CD14-positive monocyte (primary cell): Measurements from ENCODE around the gene WDR26. TPM values are rescaled to one million over a fixed set of nuclear protein-coding genes. Genes with fewer than 3 reads are reported as not detected.
"Not testable (repeated sequence)": the region's sequence is repeated elsewhere in the genome, so short reads cannot be mapped to it uniquely, and the experiment has no call there.

ENCODE experiments used
- DNase-seq, 3 donors: peaks; one replicate each; pipeline ENCODE4 v3.0.0-alpha.2; 2011 to 2022
- H2AFZ ChIP-seq: 2 replicates; pipeline ENCODE4 v1.6.0; 2012; ENCODE audit warnings: mild to moderate bottlenecking, low read depth, low read length, inconsistent platforms; ENCODE audit not compliant: insufficient read depth, poor library complexity, severe bottlenecking
- H3K27ac ChIP-seq, 2 donors: 1 replicate in 1 of 2; 2 replicates in 1 of 2; pipeline ENCODE4 v1.5.1; 2012 to 2013; ENCODE audit warnings: low read length in 2 of 2, control low read depth in 1 of 2, inconsistent platforms in 1 of 2, low read depth in 1 of 2, mild to moderate bottlenecking in 1 of 2
- H3K27me3 ChIP-seq, 2 donors: one replicate each; pipeline versions ENCODE4 v1.6.0 to v1.6.1; 2011 to 2013; ENCODE audit warnings: low read length in 2 of 2; ENCODE audit not compliant: control insufficient read depth in 2 of 2, insufficient read depth in 2 of 2
- H3K36me3 ChIP-seq, 2 donors: replicated peaks in 1 of 2; 1 replicate in 1 of 2; 2 replicates in 1 of 2; pipeline versions ENCODE4 v1.5.1 to v1.6.1; 2012 to 2013; ENCODE audit warnings: low read length in 2 of 2, control low read depth in 1 of 2, inconsistent platforms in 1 of 2, mild to moderate bottlenecking in 1 of 2; ENCODE audit not compliant: insufficient read depth in 2 of 2, control insufficient read depth in 1 of 2
- H3K4me1 ChIP-seq, 2 donors: 1 replicate in 1 of 2; 2 replicates in 1 of 2; pipeline versions ENCODE4 v1.5.1 to v1.6.1; 2012 to 2013; ENCODE audit warnings: low read length in 2 of 2, control low read depth in 1 of 2, inconsistent platforms in 1 of 2, mild to moderate bottlenecking in 1 of 2, moderate library complexity in 1 of 2; ENCODE audit not compliant: insufficient read depth in 2 of 2, control insufficient read depth in 1 of 2
- H3K4me2 ChIP-seq: replicated peaks from 2 replicates; pipeline ENCODE3; 2012; ENCODE audit warnings: low read length, moderate library complexity, mild to moderate bottlenecking; ENCODE audit not compliant: poor library complexity, severe bottlenecking; ENCODE audit errors: extremely low read depth
- H3K4me3 ChIP-seq, 3 experiments: fragments of 200-600 bp in 1 of 3; sonication (generic) in 1 of 3; replicated peaks in 1 of 3; 1 replicate in 2 of 3; 2 replicates in 1 of 3; pipeline ENCODE4 v1.5.1; 2011 to 2013; ENCODE audit warnings: low read length in 3 of 3, mild to moderate bottlenecking in 3 of 3, control low read depth in 2 of 3, low read depth in 2 of 3, inconsistent platforms in 1 of 3, moderate library complexity in 1 of 3
- H3K79me2 ChIP-seq: 2 replicates; pipeline ENCODE4 v1.6.0; 2012; ENCODE audit warnings: mild to moderate bottlenecking, control low read depth, inconsistent platforms, low read length, moderate library complexity; ENCODE audit not compliant: insufficient read depth
- H3K9ac ChIP-seq: 2 replicates; pipeline ENCODE4 v1.6.0; 2017; ENCODE audit warnings: low read length, mild to moderate bottlenecking; ENCODE audit not compliant: insufficient read depth, poor library complexity, severe bottlenecking
- H3K9me3 ChIP-seq, 2 donors: replicated peaks in 1 of 2; 1 replicate in 1 of 2; 2 replicates in 1 of 2; pipeline versions ENCODE4 v1.5.1 to v1.6.1; 2012 to 2013; ENCODE audit warnings: low read length in 2 of 2, control low read depth in 1 of 2; ENCODE audit not compliant: control insufficient read depth in 1 of 2, insufficient read depth in 1 of 2
- H4K20me1 ChIP-seq: 2 replicates; pipeline ENCODE4 v1.6.0; 2012; ENCODE audit warnings: mild to moderate bottlenecking, low read length, control low read depth, moderate library complexity; ENCODE audit not compliant: insufficient read depth
- H3K27ac Mint-ChIP-seq, 7 donors: one replicate each; pipeline ENCODE4 v1.8.0; 2020; ENCODE audit warnings: mild to moderate bottlenecking in 7 of 7, mixed read lengths in 7 of 7, moderate library complexity in 6 of 7, inconsistent platforms in 2 of 7
- H3K27me3 Mint-ChIP-seq, 3 donors: one replicate each; pipeline ENCODE4 v1.8.0; 2021 to 2022; ENCODE audit warnings: low read depth in 3 of 3, mild to moderate bottlenecking in 3 of 3, mixed read lengths in 3 of 3, moderate library complexity in 3 of 3, inconsistent platforms in 1 of 3
- H3K36me3 Mint-ChIP-seq, 2 donors: one replicate each; pipeline ENCODE4 v1.8.0; 2020; ENCODE audit warnings: mixed read lengths in 2 of 2, inconsistent platforms in 1 of 2, mild to moderate bottlenecking in 1 of 2
- H3K4me1 Mint-ChIP-seq: one replicate; pipeline ENCODE4 v1.8.0; 2020; ENCODE audit warnings: mild to moderate bottlenecking, mixed read lengths
- H3K4me3 Mint-ChIP-seq, 2 donors: one replicate each; pipeline ENCODE4 v1.8.0; 2020; ENCODE audit warnings: mild to moderate bottlenecking in 2 of 2, mixed read lengths in 2 of 2, moderate library complexity in 1 of 2
- H3K9me3 Mint-ChIP-seq, 7 donors: one replicate each; pipeline ENCODE4 v1.8.0; 2020 to 2022; ENCODE audit warnings: mixed read lengths in 7 of 7, mild to moderate bottlenecking in 6 of 7, moderate library complexity in 6 of 7, inconsistent platforms in 2 of 7
- CTCF ChIP-seq: fragments of 200-600 bp; IDR thresholded peaks from one replicate; pipeline ENCODE4 v1.8.0; 2022; ENCODE audit warnings: antibody characterized with exemption, mild to moderate bottlenecking
- WGBS: methylation state at CpG from one replicate; pipeline ENCODE4 v1.1.5; 2013; ENCODE audit warnings: missing lambda C conversion rate; ENCODE audit not compliant: insufficient coverage; 5-methylcytosine and 5-hydroxymethylcytosine counted together
- intact Hi-C, 2 donors: fragments of 100-400 bp; cut with micrococcal nuclease; formaldehyde crosslinking; loops; one replicate each; pipeline versions ENCODE4 v1.15.0 to v1.15.1; 2023
- polyA plus RNA-seq, 3 donors: library from polyadenylated mRNA; depleted of rRNA in 1 of 3; unstranded in 2 of 3; stranded (reverse) in 1 of 3; fragments of 300-500 nt in 2 of 3; fragments of >200 nt in 1 of 3; fragmentation: Illumina TruSeq in 2 of 3; gene quantifications; 1 replicate in 2 of 3; 2 replicates in 1 of 3; pipeline ENCODE4 v1.2.3, GENCODE V29; 2012 to 2021

The WDR26 gene
- polyA plus RNA-seq, 3 donors: 2.7 to 59.4 (median 4.0) TPM

- Mint-ChIP-seq H3K27me3 (no peaks in the 10 kb centered on the region), H3K9me3 (peaks cover 0 to 4% (median 1%) of the 10 kb centered on the region in 7 donors), H3K4me1 (peaks cover 43% of the 10 kb centered on the region), H3K27ac (peak overlapping the region; percentile 86 to 96 (median 91)), H3K4me3 (peak overlapping the region; percentile 61 to 87), H3K36me3 (peaks cover 31 to 42% of the 10 kb centered on the region in 2 donors)
- H3K27ac ChIP-seq: peak overlapping the region in 1 of 2 donors; percentile 82
- no peak overlapping the region for H3K9ac ChIP-seq
- peak; percentile 62 to 73 (median 73) for DNase-seq
- no peaks in the 10 kb centered on the region for H3K27me3 ChIP-seq
- peaks cover 14 to 38% of the 10 kb centered on the region in 2 donors for H3K36me3 ChIP-seq
- peaks cover 97% of the 10 kb centered on the region for H3K79me2 ChIP-seq
- H3K4me3 ChIP-seq: peak overlapping the region in 2 of 3 experiments; percentile 32 to 90
- no CpG with 5 or more reads among the region's 2 CpGs for WGBS
- peak overlapping the region; percentile 87 for H3K4me2 ChIP-seq
- peaks cover 34 to 53% of the 10 kb centered on the region in 2 donors for H3K4me1 ChIP-seq
- H2AFZ ChIP-seq: no peak overlapping the region
- no peak for TF ChIP-seq CTCF
- intact Hi-C loops: no loop called here
- peaks cover 0 to 3% of the 10 kb centered on the region in 2 donors for H3K9me3 ChIP-seq
- H4K20me1 ChIP-seq: peaks cover 82% of the 10 kb centered on the region
These were observed 4.0 kb downstream of the WDR26 start for GRCh38 chr1:224430511-224431113.

- intact Hi-C loops: no loop called here
- Mint-ChIP-seq H3K27ac (peak overlapping the region in 6 of 7 donors; percentile 8 to 86 (median 54)), H3K4me3 (no peak overlapping the region), H3K9me3 (peaks cover 0 to 4% (median 1%) of the 10 kb centered on the region in 7 donors), H3K36me3 (peaks cover 40 to 51% of the 10 kb centered on the region in 2 donors), H3K27me3 (no peaks in the 10 kb centered on the region), H3K4me1 (peaks cover 36% of the 10 kb centered on the region)
- 80% methylated on average over 1 of the region's 3 CpGs for WGBS
- peaks cover 22 to 46% of the 10 kb centered on the region in 2 donors for H3K36me3 ChIP-seq
- H3K27ac ChIP-seq: peak overlapping the region in 1 of 2 donors; percentile 82
- H3K27me3 ChIP-seq: no peaks in the 10 kb centered on the region
- H3K79me2 ChIP-seq: peaks cover 97% of the 10 kb centered on the region
- peaks cover 26 to 45% of the 10 kb centered on the region in 2 donors for H3K4me1 ChIP-seq
- DNase-seq: no peak
- H3K4me3 ChIP-seq: peak overlapping the region in 1 of 3 experiments; percentile 90
- H2AFZ ChIP-seq: no peak overlapping the region
- peaks cover 91% of the 10 kb centered on the region for H4K20me1 ChIP-seq
- H3K9ac ChIP-seq: no peak overlapping the region
- peaks cover 0 to 3% of the 10 kb centered on the region in 2 donors for H3K9me3 ChIP-seq
- no peak for TF ChIP-seq CTCF
- peak overlapping the region; percentile 87 for H3K4me2 ChIP-seq
These were observed 4.8 kb downstream of the WDR26 start for GRCh38 chr1:224429616-224430326.

DNA sequence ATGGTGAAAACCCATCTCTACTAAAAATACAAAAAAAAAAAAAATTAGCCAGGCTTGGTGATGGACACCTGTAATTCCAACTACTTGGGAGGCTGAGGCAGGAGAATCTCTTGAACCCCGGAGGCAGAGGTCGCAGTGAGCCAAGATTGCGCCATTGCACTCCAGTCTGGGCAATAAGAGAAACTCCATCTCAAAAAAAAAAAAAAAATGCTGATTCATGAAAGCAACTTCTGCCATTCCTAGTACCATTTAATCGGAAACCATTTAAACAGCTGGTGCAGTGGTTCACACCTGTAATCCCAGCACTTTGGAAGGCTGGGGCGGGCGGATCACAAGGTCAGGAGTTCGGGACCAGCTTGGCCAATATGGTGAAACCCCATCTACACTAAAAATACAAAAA lies 5.9 kb downstream of the WDR26 start:
- H3K4me3 Mint-ChIP-seq, H3K27ac ChIP-seq: not testable (repeated sequence)
- H3K4me1 ChIP-seq: peaks cover 26 to 44% of the 10 kb centered on the region in 2 donors

More for the DNA sequence above, 5.9 kb downstream of the WDR26 start:
- H3K27me3 Mint-ChIP-seq, H3K9me3 Mint-ChIP-seq, H2AFZ ChIP-seq, H3K4me2 ChIP-seq, H3K9me3 ChIP-seq, H3K4me3 ChIP-seq, H3K27me3 ChIP-seq, intact Hi-C loops, H3K9ac ChIP-seq: not testable (repeated sequence)
- Mint-ChIP-seq H3K27ac (peak overlapping the region in 6 of 7 donors; percentile 19 to 73 (median 66)), H3K36me3 (peaks cover 50 to 61% of the 10 kb centered on the region in 2 donors), H3K4me1 (peaks cover 36% of the 10 kb centered on the region)
- peaks cover 96% of the 10 kb centered on the region for H3K79me2 ChIP-seq
- H3K36me3 ChIP-seq: peaks cover 33 to 57% of the 10 kb centered on the region in 2 donors
- H4K20me1 ChIP-seq: peaks cover 98% of the 10 kb centered on the region
- no CpG with 5 or more reads among the region's 7 CpGs for WGBS
- peak in 1 of 3 donors; percentile 16 for DNase-seq
